HL-60 (cell line): Measurements from ENCODE around the gene TAB2.

Experiments used
- CTCF ChIP-seq: IDR thresholded peaks from one replicate; pipeline ENCODE4 v1.5.1; 2011; ENCODE audit warnings: low read length, control low read depth, inconsistent platforms; ENCODE audit not compliant: insufficient read depth
- GABPA ChIP-seq: IDR thresholded peaks from 2 replicates; pipeline ENCODE4 v1.6.1; 2012; ENCODE audit warnings: low read depth
- POLR2AphosphoS5 ChIP-seq: IDR thresholded peaks from 2 replicates; pipeline ENCODE4 v1.6.1; 2012; ENCODE audit warnings: low read depth
- SPI1 ChIP-seq: IDR thresholded peaks from 2 replicates; pipeline ENCODE4 v1.6.1; 2012; ENCODE audit warnings: low read depth, mild to moderate bottlenecking, borderline replicate concordance
- TF ChIP-seq, protein P1 (sequence below): IDR thresholded peaks from 2 replicates; pipeline ENCODE4 v1.6.1; 2012; ENCODE audit warnings: low read depth; ENCODE audit not compliant: insufficient replicate concordance

GRCh38 chr6:149356081-149356750 lies 38.7 kb downstream of the TAB2 start:
- TF ChIP-seq CTCF (no peak), POLR2AphosphoS5 (no peak), GABPA (no peak), SPI1 (no peak)
- TF ChIP-seq, protein P1, sequence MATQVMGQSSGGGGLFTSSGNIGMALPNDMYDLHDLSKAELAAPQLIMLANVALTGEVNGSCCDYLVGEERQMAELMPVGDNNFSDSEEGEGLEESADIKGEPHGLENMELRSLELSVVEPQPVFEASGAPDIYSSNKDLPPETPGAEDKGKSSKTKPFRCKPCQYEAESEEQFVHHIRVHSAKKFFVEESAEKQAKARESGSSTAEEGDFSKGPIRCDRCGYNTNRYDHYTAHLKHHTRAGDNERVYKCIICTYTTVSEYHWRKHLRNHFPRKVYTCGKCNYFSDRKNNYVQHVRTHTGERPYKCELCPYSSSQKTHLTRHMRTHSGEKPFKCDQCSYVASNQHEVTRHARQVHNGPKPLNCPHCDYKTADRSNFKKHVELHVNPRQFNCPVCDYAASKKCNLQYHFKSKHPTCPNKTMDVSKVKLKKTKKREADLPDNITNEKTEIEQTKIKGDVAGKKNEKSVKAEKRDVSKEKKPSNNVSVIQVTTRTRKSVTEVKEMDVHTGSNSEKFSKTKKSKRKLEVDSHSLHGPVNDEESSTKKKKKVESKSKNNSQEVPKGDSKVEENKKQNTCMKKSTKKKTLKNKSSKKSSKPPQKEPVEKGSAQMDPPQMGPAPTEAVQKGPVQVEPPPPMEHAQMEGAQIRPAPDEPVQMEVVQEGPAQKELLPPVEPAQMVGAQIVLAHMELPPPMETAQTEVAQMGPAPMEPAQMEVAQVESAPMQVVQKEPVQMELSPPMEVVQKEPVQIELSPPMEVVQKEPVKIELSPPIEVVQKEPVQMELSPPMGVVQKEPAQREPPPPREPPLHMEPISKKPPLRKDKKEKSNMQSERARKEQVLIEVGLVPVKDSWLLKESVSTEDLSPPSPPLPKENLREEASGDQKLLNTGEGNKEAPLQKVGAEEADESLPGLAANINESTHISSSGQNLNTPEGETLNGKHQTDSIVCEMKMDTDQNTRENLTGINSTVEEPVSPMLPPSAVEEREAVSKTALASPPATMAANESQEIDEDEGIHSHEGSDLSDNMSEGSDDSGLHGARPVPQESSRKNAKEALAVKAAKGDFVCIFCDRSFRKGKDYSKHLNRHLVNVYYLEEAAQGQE, result no peak
